Transverse colon (tissue), 3 donors: Measurements from ENCODE around the gene HHLA2.

Experiments used
- CTCF ChIP-seq, 5 experiments: fragments of 200-600 bp in 3 of 5; fragments of 450-650 bp in 2 of 5; sonication (generic) in 3 of 5; IDR thresholded peaks; 1 replicate in 2 of 5; 2 replicates in 3 of 5; pipeline ENCODE4 v1.5.1; 2016 to 2017; ENCODE audit warnings: antibody characterized with exemption in 5 of 5, inconsistent platforms in 3 of 5, mild to moderate bottlenecking in 2 of 5, moderate library complexity in 1 of 5
- EP300 ChIP-seq: sonication (generic); formaldehyde crosslinking; IDR thresholded peaks from one replicate; pipeline ENCODE4 v1.6.1; 2017; ENCODE audit warnings: antibody characterized with exemption, low read depth
- POLR2A ChIP-seq: fragments of 450-650 bp; IDR thresholded peaks from one replicate; pipeline ENCODE4 v1.6.1; 2016; ENCODE audit warnings: antibody characterized with exemption, mild to moderate bottlenecking, moderate library complexity

- TF ChIP-seq CTCF (IDR thresholded peaks at IDR 0.05) (no peak), POLR2A (no peak), EP300 (no peak)
These were observed 79.7 kb downstream of the HHLA2 start for GRCh38 chr3:108376026-108376425.
